ENCODE results near the gene CTDP1.

CTDP1 gene

GRCh38 chr18:79668203-79668602, 11.4 kb upstream of the CTDP1 start:
- no peak for ATAC-seq
- TF ChIP-seq ARNTL (CRISPR knock-in tag; IDR thresholded peaks at IDR 0.05; ENCODE audit: borderline replicate concordance, low read depth) (no peak), ZNF565 (CRISPR knock-in tag; conservative IDR thresholded peaks at IDR 0.05; ENCODE audit: low read depth) (no peak), BACH2 (CRISPR knock-in tag; IDR thresholded peaks at IDR 0.05; ENCODE audit: borderline replicate concordance) (no peak), CSDC2 (CRISPR knock-in tag; IDR thresholded peaks at IDR 0.05) (no peak), TCF4 (CRISPR knock-in tag; IDR thresholded peaks at IDR 0.05; ENCODE audit: borderline replicate concordance) (no peak), ZFP3 (CRISPR knock-in tag; IDR thresholded peaks at IDR 0.05) (no peak), ISL1 (CRISPR knock-in tag; IDR thresholded peaks at IDR 0.05) (no peak), GLIS3 (CRISPR knock-in tag; IDR thresholded peaks at IDR 0.05) (no peak), TOX (CRISPR knock-in tag; IDR thresholded peaks at IDR 0.05; ENCODE audit: borderline replicate concordance) (no peak), ZNF70 (CRISPR knock-in tag; IDR thresholded peaks at IDR 0.05) (no peak), SNAI2 (CRISPR knock-in tag; IDR thresholded peaks at IDR 0.05) (no peak), POU6F1 (CRISPR knock-in tag; IDR thresholded peaks at IDR 0.05; ENCODE audit: borderline replicate concordance, low read depth) (no peak)
- TF ChIP-seq, protein P1, sequence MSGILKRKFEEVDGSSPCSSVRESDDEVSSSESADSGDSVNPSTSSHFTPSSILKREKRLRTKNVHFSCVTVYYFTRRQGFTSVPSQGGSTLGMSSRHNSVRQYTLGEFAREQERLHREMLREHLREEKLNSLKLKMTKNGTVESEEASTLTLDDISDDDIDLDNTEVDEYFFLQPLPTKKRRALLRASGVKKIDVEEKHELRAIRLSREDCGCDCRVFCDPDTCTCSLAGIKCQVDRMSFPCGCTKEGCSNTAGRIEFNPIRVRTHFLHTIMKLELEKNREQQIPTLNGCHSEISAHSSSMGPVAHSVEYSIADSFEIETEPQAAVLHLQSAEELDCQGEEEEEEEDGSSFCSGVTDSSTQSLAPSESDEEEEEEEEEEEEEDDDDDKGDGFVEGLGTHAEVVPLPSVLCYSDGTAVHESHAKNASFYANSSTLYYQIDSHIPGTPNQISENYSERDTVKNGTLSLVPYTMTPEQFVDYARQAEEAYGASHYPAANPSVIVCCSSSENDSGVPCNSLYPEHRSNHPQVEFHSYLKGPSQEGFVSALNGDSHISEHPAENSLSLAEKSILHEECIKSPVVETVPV (CRISPR knock-in tag; IDR thresholded peaks at IDR 0.05): no peak
- TF ChIP-seq, protein P2, sequence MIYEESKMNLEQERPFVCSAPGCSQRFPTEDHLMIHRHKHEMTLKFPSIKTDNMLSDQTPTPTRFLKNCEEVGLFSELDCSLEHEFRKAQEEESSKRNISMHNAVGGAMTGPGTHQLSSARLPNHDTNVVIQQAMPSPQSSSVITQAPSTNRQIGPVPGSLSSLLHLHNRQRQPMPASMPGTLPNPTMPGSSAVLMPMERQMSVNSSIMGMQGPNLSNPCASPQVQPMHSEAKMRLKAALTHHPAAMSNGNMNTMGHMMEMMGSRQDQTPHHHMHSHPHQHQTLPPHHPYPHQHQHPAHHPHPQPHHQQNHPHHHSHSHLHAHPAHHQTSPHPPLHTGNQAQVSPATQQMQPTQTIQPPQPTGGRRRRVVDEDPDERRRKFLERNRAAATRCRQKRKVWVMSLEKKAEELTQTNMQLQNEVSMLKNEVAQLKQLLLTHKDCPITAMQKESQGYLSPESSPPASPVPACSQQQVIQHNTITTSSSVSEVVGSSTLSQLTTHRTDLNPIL (CRISPR knock-in tag; IDR thresholded peaks at IDR 0.05; ENCODE audit: low read depth): no peak
- TF ChIP-seq, protein P3, sequence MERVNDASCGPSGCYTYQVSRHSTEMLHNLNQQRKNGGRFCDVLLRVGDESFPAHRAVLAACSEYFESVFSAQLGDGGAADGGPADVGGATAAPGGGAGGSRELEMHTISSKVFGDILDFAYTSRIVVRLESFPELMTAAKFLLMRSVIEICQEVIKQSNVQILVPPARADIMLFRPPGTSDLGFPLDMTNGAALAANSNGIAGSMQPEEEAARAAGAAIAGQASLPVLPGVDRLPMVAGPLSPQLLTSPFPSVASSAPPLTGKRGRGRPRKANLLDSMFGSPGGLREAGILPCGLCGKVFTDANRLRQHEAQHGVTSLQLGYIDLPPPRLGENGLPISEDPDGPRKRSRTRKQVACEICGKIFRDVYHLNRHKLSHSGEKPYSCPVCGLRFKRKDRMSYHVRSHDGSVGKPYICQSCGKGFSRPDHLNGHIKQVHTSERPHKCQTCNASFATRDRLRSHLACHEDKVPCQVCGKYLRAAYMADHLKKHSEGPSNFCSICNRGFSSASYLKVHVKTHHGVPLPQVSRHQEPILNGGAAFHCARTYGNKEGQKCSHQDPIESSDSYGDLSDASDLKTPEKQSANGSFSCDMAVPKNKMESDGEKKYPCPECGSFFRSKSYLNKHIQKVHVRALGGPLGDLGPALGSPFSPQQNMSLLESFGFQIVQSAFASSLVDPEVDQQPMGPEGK (CRISPR knock-in tag; IDR thresholded peaks at IDR 0.05; ENCODE audit: borderline replicate concordance): no peak

DNA sequence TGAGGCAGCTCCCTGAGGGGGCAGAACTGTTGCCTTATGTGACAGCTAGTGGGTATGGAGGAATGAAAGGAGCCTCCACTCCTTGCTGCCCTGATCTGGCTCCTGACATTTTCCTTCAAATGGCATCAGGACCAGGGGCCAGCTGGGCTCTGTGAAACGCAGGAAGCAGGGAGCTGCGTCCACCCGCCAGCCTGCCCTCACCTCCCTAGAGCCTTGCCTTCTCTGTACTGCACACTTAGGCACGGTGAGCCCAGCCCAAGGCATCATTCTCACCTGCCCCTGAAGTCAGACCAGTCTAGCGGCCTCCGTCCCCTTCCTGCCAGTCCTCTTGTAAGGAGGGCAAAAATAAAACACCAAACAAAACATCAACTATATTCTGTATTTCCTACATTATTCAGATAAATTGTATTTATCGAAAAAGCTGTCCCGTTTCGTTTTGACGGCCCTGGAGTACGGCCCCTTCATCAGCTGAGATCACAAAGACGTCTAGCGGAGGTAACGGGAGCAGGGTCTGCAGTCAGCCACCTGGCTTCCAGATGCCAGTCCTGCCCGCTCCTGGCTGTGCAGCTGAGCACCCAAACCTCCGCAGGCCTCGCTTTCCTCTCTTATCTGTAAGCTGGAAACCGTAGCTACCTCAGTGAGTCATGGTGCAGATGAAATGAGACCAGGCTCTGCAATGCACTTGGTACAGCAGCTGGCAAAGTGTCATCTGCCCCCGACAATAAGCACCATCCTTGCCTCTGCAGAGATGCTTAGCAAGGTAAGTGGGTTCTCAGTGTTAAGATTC, 6.9 kb upstream of the CTDP1 start:
- ATAC-seq: peak; percentile 74
- no peak for TF ChIP-seq ZNF565 (CRISPR knock-in tag; conservative IDR thresholded peaks at IDR 0.05; ENCODE audit: low read depth)
- TF ChIP-seq, protein P1 (CRISPR knock-in tag; IDR thresholded peaks at IDR 0.05): no peak
- TF ChIP-seq, protein P4, sequence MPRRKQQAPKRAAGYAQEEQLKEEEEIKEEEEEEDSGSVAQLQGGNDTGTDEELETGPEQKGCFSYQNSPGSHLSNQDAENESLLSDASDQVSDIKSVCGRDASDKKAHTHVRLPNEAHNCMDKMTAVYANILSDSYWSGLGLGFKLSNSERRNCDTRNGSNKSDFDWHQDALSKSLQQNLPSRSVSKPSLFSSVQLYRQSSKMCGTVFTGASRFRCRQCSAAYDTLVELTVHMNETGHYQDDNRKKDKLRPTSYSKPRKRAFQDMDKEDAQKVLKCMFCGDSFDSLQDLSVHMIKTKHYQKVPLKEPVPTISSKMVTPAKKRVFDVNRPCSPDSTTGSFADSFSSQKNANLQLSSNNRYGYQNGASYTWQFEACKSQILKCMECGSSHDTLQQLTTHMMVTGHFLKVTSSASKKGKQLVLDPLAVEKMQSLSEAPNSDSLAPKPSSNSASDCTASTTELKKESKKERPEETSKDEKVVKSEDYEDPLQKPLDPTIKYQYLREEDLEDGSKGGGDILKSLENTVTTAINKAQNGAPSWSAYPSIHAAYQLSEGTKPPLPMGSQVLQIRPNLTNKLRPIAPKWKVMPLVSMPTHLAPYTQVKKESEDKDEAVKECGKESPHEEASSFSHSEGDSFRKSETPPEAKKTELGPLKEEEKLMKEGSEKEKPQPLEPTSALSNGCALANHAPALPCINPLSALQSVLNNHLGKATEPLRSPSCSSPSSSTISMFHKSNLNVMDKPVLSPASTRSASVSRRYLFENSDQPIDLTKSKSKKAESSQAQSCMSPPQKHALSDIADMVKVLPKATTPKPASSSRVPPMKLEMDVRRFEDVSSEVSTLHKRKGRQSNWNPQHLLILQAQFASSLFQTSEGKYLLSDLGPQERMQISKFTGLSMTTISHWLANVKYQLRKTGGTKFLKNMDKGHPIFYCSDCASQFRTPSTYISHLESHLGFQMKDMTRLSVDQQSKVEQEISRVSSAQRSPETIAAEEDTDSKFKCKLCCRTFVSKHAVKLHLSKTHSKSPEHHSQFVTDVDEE (CRISPR knock-in tag; IDR thresholded peaks at IDR 0.05): no peak
- TF ChIP-seq ZNF70 (CRISPR knock-in tag; IDR thresholded peaks at IDR 0.05): no peak
- TF ChIP-seq ARNTL (CRISPR knock-in tag; IDR thresholded peaks at IDR 0.05; ENCODE audit: borderline replicate concordance, low read depth): no peak
- TF ChIP-seq SNAI2 (CRISPR knock-in tag; IDR thresholded peaks at IDR 0.05): no peak
- no peak for TF ChIP-seq TOX (CRISPR knock-in tag; IDR thresholded peaks at IDR 0.05; ENCODE audit: borderline replicate concordance)
- TF ChIP-seq GLIS3 (CRISPR knock-in tag; IDR thresholded peaks at IDR 0.05): no peak
- peak; percentile 93 for TF ChIP-seq TCF4 (CRISPR knock-in tag; IDR thresholded peaks at IDR 0.05; ENCODE audit: borderline replicate concordance)

- TF ChIP-seq, protein P2 (CRISPR knock-in tag; IDR thresholded peaks at IDR 0.05; ENCODE audit: low read depth): no peak
- ATAC-seq: no peak
Observed at GRCh38 chr18:79677221-79677620, 2.4 kb upstream of the CTDP1 start.
